Activated naive CD8-positive, alpha-beta T cell treated with anti-CD3 and anti-CD28 coated beads for 36 hours (primary cell): ENCODE results near the gene TMTC2. TPM values are rescaled to one million over a fixed set of nuclear protein-coding genes. Genes with fewer than 3 reads are reported as not detected.

Experiments used
- DNase-seq: peaks from one replicate; pipeline ENCODE4 v3.0.0; 2021
- H3K27ac Mint-ChIP-seq: one replicate; pipeline ENCODE4 v1.8.0; 2022; ENCODE audit warnings: mild to moderate bottlenecking, moderate library complexity, mixed read lengths
- H3K27me3 Mint-ChIP-seq: one replicate; pipeline ENCODE4 v1.8.0; 2022; ENCODE audit warnings: mild to moderate bottlenecking, mixed read lengths
- H3K36me3 Mint-ChIP-seq: one replicate; pipeline ENCODE4 v1.8.0; 2021; ENCODE audit warnings: mild to moderate bottlenecking, mixed read lengths
- H3K4me1 Mint-ChIP-seq: one replicate; pipeline ENCODE4 v1.8.0; 2021; ENCODE audit warnings: mixed read lengths
- H3K4me3 Mint-ChIP-seq: one replicate; pipeline ENCODE4 v1.8.0; 2022; ENCODE audit warnings: mild to moderate bottlenecking, moderate library complexity, mixed read lengths
- H3K9me3 Mint-ChIP-seq: one replicate; pipeline ENCODE4 v1.8.0; 2022; ENCODE audit warnings: mixed read lengths
- total RNA-seq, 2 experiments: library from RNA; stranded (reverse); gene quantifications; one replicate each; pipeline ENCODE4 v1.2.3, GENCODE V29; 2021

TMTC2 gene
- total RNA-seq: 1 to 10 TPM; 1.4 to 1.7 TPM

DNA sequence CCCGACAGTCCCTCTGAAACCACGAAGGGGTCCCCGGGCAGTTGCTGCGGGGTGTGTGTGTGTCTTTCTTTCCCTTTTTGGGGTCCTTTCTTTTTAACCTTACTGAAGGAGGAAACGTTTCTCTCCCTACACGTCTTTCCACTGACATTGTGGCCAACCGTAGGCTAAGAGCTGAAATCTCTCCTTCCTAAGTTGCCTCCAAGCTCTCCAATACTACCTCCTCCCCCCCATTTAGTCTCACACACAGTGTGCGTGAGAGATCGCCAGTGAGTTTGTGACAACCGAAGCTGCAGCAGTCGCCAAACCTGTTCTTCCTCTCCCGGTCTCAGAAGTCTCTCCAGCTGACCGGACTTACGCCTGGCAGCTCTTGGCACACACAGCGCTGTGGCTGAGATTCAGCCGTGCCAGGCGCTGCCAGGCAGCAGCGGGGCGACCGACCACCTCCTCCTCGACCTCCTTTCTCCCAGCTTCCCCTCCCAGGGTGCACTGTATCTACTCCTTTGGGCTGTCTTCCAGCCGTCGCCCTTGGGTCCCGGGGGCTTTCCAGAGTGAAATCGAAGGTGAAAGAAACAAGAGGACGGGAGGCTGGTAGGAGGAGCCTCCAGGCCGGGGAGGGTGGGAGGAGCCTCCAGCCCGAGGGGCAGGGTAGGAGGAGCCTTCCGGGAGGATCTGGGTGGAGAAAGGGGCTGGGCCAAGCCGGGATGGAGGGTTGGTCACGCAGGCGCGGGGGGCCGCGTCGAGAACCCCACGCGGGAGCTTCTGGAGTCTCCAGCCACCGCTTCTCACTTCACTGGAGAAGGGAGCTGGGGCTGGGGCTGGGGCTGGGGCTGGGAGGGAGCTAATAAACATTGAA, at the start of gene TMTC2:
Gene TMTC2 (plus strand): TSS at position 739 of the 853 bp plus-strand sequence.
- Mint-ChIP-seq H3K27ac (peak within 1 kb of the TSS; percentile 89), H3K4me3 (peak within 1 kb of the TSS; percentile 86), H3K9me3 (no peaks in the 10 kb centered on the region), H3K27me3 (peaks cover 10% of the 10 kb centered on the region), H3K4me1 (peaks cover 10% of the 10 kb centered on the region), H3K36me3 (no peaks in the 10 kb centered on the region)
- DNase-seq: peak; percentile 92

DNA sequence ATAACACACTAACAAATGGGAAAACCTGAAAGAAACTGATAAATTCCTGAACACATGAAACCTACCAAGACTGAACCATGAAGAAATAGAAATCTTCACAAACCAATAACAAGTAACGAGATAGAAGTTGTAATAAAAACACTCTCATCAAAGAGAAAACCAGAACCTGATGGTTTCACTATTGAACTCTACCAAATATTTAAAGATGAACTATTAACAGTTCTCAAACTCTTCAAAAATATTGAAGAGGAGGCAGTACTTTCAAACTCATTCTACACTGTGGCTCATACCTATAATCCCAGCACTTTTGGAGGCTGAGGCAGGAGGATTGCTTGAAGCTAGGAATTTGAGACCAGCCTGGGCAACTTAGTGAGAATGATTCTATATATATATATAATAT, 48.4 kb upstream of the TMTC2 start:
- Mint-ChIP-seq H3K4me1 (no peaks in the 10 kb centered on the region), H3K27ac (no peak overlapping the region), H3K4me3 (no peak overlapping the region), H3K36me3 (no peaks in the 10 kb centered on the region), H3K9me3 (peaks cover 6% of the 10 kb centered on the region), H3K27me3 (peaks cover 5% of the 10 kb centered on the region)
- no peak for DNase-seq

DNA sequence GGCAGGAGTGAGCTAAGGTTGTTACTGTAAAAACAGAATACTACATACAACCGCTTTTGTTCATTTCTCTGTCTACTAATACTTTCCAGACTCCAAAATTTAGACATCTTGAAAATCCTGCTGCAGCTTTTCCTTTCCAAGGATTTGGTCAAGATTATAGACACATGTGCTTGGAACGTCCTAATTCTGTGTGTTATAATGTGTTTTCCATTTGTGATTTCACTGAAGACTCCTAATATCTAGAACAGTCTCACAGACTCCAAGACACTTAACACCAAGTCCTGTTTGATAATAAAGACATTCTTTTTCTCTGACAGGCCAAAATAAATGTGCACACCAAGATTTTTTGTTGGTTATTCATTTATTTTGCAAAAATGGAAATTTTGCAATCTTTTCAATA, 41.8 kb upstream of the TMTC2 start:
- no peak overlapping the region for H3K27ac Mint-ChIP-seq
- H3K4me1 Mint-ChIP-seq: no peaks in the 10 kb centered on the region
- no peaks in the 10 kb centered on the region for H3K36me3 Mint-ChIP-seq
- no peaks in the 10 kb centered on the region for H3K27me3 Mint-ChIP-seq
- H3K9me3 Mint-ChIP-seq: peaks cover 3% of the 10 kb centered on the region
- no peak overlapping the region for H3K4me3 Mint-ChIP-seq
- no peak for DNase-seq

DNA sequence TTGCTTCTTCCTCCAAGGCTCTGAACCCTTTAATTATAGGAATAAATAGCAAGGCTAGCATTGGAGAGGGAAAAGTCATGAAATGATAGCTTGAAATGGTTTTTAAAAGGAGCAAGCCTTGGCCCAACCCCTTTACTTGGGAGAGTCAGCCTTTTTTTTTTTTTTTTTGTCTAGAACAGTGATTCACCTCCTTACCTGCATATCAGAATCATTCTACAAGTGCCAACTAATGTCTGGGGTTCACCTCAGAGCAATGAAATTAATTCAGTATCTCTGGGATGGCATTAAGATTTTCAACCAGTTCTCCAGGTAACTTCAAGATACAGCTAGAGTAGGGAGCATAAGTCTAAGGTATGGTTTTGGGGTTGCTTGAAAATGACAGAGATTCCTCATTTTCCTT, 41.3 kb upstream of the TMTC2 start:
- DNase-seq: no peak
- no peak overlapping the region for H3K4me3 Mint-ChIP-seq
- H3K9me3 Mint-ChIP-seq: peaks cover 3% of the 10 kb centered on the region
- no peak overlapping the region for H3K27ac Mint-ChIP-seq
- peaks cover under 1% of the 10 kb centered on the region for H3K4me1 Mint-ChIP-seq
- no peaks in the 10 kb centered on the region for H3K36me3 Mint-ChIP-seq
- no peaks in the 10 kb centered on the region for H3K27me3 Mint-ChIP-seq

DNA sequence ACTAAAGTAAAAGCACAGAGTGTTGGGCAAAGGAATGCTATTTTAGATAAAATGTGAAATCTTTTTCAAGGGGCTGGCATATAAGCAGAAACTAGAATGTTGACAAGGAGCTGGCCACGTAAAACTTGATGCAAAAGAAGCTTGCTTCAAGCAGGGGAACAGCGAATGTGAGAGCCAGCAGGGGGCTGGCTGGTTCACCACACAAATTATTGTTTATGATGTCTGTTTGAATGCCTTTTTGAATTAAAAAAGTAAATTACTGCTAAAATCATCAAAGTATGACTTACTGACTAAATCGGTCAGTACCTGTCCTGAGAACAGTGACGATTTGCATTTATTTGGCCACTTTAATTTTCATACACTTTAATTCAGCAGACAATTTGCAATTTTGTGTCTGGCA, 38.9 kb upstream of the TMTC2 start:
- no peaks in the 10 kb centered on the region for H3K9me3 Mint-ChIP-seq
- peaks cover 6% of the 10 kb centered on the region for H3K4me1 Mint-ChIP-seq

DNA sequence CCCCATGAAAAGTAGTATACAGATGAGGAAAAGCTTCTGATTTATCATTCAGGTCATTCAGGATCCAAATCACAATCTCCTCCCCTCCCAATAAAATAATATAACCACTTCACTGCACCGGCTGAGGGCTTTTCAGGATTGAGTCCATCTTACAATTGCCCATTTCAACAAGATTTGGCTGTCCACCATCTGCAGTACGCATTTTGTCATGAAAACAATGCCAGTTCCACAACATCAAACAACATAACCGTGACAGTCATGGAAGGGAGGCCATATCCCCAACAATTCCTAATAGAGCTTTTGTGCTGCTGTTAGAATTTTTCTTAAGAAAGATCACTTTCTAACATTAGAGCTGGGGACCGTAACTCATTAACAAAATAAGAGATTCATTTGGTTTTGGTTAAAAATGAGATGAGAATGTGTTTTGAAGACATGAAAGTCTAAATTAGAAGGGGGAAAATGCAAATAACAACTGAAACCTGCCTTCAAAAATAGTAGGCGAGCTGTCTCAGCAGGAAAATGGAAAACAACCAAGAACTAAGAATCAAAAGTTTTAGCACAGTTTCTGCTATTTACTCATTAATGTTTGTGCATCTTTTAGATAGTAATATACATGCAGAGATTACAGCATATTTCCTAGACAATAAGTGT, 38.3 kb upstream of the TMTC2 start:
- Mint-ChIP-seq H3K36me3 (no peaks in the 10 kb centered on the region), H3K9me3 (no peaks in the 10 kb centered on the region), H3K4me1 (peaks cover 6% of the 10 kb centered on the region), H3K27ac (no peak overlapping the region), H3K27me3 (no peaks in the 10 kb centered on the region), H3K4me3 (no peak overlapping the region)
- DNase-seq: no peak

More for the DNA sequence above, 38.9 kb upstream of the TMTC2 start:
- Mint-ChIP-seq H3K4me3 (no peak overlapping the region), H3K27me3 (no peaks in the 10 kb centered on the region), H3K36me3 (no peaks in the 10 kb centered on the region), H3K27ac (no peak overlapping the region)
- no peak for DNase-seq

DNA sequence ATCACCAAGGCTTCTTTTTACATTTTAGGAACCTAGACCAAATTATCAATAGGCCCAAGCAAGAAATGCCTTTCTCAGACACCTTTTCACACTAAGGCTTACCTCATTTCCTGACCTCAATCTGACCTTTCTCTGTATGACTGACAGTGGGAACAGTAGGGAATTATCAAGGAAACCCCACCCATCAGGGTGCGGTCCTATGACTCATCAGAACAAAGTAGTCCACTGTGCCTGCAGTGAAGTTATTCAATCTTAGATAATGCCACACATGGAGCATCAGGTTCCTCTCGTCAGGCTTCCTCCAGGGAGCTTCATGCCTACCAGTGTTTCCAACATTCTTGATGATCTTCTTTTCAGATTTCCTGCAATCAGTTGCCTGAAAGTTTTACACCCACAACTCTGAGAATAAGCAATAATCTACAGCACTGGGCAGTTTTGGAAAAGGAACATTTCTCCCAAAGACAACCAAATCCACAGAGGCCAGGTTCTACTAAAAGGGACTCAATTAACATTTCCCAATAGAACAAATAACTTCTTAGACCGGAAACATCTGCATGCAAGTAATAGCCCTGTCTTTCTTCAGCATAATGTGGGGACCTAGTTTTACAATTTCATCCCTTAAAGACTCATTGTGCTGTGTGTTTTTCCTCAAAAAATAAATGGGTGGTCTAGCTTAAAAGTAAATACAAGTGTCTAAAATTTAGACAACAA, 35.9 kb upstream of the TMTC2 start:
- H3K27me3 Mint-ChIP-seq: no peaks in the 10 kb centered on the region
- H3K36me3 Mint-ChIP-seq: no peaks in the 10 kb centered on the region
- no peak overlapping the region for H3K27ac Mint-ChIP-seq
- H3K4me1 Mint-ChIP-seq: peaks cover 6% of the 10 kb centered on the region
- no peak overlapping the region for H3K4me3 Mint-ChIP-seq
- no peaks in the 10 kb centered on the region for H3K9me3 Mint-ChIP-seq
- DNase-seq: no peak

DNA sequence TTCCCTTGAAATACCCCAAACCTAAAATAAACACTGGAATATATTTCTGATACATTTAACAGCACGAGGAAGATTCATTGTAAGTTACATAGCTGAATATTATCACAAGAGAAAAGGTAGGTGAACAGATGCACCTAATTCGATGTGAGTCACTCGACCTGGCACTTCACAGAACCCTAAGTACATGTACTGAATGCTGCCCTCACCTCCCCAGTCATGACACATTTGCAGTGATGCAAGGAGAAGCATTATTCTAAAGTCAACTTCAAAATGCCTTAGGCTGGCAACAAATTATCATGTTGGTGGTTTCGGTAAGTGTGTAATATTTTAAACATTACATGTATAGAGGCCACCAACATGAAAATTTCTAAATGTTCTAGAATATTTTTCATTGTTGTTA, 35.2 kb upstream of the TMTC2 start:
- Mint-ChIP-seq H3K4me1 (peaks cover 6% of the 10 kb centered on the region), H3K4me3 (no peak overlapping the region), H3K9me3 (no peaks in the 10 kb centered on the region), H3K36me3 (no peaks in the 10 kb centered on the region), H3K27me3 (no peaks in the 10 kb centered on the region), H3K27ac (no peak overlapping the region)
- DNase-seq: no peak

DNA sequence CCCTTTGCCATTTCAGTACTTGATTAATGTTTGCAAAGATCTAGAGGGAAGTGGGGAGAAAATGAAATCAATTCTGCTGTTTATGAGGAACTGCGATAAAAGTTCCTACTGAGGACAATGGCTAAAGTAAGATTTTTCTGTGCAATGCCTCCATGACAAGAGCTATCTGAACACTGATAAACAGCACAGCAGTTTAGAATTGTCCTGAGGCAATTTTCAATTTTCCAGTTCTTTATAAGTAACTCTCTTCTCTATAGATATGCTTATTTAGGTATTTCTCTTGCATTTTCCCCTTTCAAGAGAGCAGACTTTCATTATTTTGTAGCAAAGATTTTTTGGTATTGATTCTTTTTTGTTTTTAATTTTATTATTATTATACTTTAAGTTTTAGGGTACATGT, 34.6 kb upstream of the TMTC2 start:
- peaks cover 6% of the 10 kb centered on the region for H3K4me1 Mint-ChIP-seq

DNA sequence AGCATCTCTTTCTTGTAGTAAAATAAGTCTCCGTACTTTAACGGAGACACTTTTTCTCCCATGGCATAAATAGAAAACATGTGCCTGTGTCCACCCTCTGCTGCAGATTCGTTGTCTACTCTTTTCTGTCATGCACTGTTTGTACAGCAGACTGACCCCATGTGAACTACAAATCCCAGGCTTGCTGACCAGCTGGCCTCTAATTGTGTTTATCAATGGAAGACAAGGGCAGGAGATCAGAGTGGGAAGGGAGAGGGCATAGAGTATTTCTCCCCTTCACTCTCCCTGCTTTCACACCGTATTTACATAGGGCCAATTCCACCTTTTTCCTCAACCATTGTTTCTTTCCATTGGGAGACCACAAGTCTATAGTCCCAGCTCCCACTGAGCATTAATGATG, 31.0 kb upstream of the TMTC2 start:
- H3K9me3 Mint-ChIP-seq: no peaks in the 10 kb centered on the region
- H3K27me3 Mint-ChIP-seq: peaks cover 7% of the 10 kb centered on the region
- H3K4me1 Mint-ChIP-seq: peaks cover 2% of the 10 kb centered on the region
- no peak for DNase-seq
- H3K4me3 Mint-ChIP-seq: no peak overlapping the region
- H3K36me3 Mint-ChIP-seq: no peaks in the 10 kb centered on the region
- no peak overlapping the region for H3K27ac Mint-ChIP-seq

More for the DNA sequence above, 34.6 kb upstream of the TMTC2 start:
- H3K27me3 Mint-ChIP-seq: peaks cover 1% of the 10 kb centered on the region
- DNase-seq: no peak
- H3K36me3 Mint-ChIP-seq: no peaks in the 10 kb centered on the region
- no peaks in the 10 kb centered on the region for H3K9me3 Mint-ChIP-seq
- H3K4me3 Mint-ChIP-seq: no peak overlapping the region
- H3K27ac Mint-ChIP-seq: no peak overlapping the region

DNA sequence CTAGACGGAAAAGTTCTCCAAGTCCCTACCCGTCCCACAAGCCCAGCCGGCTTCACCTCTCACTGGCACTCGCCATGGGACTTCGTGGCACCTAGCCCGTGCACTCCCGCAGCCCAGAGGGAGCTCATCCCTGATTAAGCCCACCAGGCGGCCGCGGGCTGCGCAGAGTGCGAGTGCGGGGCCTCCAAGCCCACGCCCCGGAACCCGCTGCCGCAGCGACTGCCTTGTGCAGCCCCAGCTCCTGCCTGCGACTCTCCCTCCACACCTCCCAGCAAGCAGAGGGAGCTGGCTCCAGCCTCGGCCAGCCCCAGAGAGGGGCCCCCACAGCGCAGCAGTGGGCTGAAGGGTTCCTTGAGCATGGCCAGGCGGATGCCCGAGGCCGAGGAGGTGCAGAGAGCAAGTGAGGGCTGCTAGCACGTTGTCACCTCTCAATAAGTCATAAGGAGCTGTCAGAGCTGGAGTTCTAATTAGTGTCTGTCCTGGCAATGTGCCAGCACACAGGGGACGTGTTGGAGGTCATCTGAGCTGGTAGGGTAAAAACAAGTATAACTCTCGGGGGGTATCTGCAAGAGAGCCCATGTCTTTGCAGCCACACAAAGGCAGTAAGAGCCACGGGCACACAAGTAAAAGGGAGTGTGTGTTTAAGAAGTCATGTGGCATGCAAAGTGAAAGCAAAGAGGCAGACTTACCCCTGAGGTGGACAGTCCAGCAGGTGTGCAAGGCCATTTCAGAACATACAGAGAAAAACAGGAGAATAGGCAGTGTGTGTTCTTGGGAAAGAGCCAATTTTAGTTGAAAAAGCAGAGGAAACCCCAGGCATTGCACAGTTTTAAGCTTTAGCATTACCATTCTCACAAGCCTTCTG, 27.1 kb upstream of the TMTC2 start:
- Mint-ChIP-seq H3K4me3 (no peak overlapping the region), H3K9me3 (no peaks in the 10 kb centered on the region), H3K27me3 (peaks cover 7% of the 10 kb centered on the region)

DNA sequence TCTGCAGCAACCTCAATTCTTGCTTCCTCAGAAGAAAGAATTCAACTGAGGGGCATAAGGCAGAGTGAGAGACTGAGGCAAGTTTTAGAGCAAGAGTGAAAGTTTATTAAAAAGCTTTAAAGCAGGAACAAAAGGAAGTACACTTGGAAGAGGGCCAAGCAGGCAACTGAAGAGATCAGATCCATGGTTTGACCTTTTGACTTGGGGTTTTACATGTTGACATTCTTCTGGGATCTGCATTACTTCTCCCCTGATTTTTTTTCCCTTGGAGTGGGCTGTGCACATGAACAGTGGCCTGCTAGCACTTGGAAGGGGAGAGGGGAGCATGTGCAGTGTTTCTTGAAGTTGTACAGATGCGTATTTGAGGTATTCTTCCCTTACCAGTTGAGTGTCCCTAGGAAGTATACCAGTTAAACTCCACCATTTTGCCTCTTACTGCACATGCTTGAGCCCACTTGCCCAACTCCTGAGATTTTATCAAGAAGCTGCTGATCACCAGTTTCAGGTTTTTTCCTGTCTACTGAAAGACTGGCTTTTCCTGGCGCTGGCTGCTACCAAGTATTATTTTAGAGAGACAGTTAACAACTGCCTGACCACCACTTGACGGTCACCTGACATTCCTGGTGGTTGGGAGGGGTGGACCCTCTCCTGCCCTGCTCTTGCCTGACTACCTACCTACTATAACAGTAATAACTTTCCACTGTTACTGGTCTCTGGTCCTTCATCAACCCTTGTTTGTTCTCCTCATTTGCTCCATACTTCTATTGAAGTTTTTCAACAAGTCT, 26.0 kb upstream of the TMTC2 start:
- no peaks in the 10 kb centered on the region for H3K36me3 Mint-ChIP-seq
- H3K9me3 Mint-ChIP-seq: no peaks in the 10 kb centered on the region
- H3K27ac Mint-ChIP-seq: no peak overlapping the region

More for the DNA sequence above, 27.1 kb upstream of the TMTC2 start:
- DNase-seq: no peak
- Mint-ChIP-seq H3K27ac (no peak overlapping the region), H3K4me1 (no peaks in the 10 kb centered on the region), H3K36me3 (no peaks in the 10 kb centered on the region)

DNA sequence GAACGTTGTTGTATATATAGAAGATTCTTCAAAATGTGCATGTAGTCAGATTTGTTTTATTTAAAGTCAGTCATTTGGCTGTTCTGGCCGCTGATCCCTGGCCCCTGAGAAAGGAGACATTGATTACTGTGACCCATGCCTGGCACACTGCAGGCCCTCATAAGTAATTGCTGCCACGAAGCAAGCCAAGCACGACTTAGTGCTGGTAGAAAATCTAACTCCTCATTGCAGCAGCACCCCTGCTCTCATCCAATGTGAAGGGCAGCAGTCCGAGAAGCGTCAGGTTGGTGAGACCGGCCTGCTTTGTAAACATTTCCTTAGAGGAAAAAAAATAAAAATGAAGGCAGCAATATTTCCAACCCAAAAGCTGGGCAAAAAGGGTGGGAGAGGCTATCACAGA, 22.8 kb upstream of the TMTC2 start:
- Mint-ChIP-seq H3K36me3 (no peaks in the 10 kb centered on the region), H3K27ac (no peak overlapping the region), H3K27me3 (peaks cover 10% of the 10 kb centered on the region), H3K4me3 (no peak overlapping the region), H3K4me1 (peaks cover 4% of the 10 kb centered on the region), H3K9me3 (no peaks in the 10 kb centered on the region)
- no peak for DNase-seq

More for the DNA sequence above, 26.0 kb upstream of the TMTC2 start:
- no peak for DNase-seq
- H3K4me3 Mint-ChIP-seq: no peak overlapping the region
- peaks cover 7% of the 10 kb centered on the region for H3K27me3 Mint-ChIP-seq
- no peaks in the 10 kb centered on the region for H3K4me1 Mint-ChIP-seq
